Occipital lobe (tissue), 2 donors: Measurements from ENCODE around the gene IKZF3. TPM values are rescaled to one million over a fixed set of nuclear protein-coding genes. Genes with fewer than 3 reads are reported as not detected.
A peak's percentile ranks its signal among the peaks of the same experiment; 100 is the strongest.
"Not testable (repeated sequence)": the region's sequence is repeated elsewhere in the genome, so short reads cannot be mapped to it uniquely, and the experiment has no call there.

ENCODE experiments used
- DNase-seq: peaks from one replicate; lab custom pipeline; 2025; lab: John Stamatoyannopoulos, UW
- total RNA-seq: library from RNA; depleted of rRNA; stranded (reverse); fragments of >200 nt; gene quantifications from one replicate; pipeline ENCODE4 v1.2.3, GENCODE V29; 2014

Gene IKZF3
- total RNA-seq, 1 donor from 2014 or later: 0.16 TPM

DNA sequence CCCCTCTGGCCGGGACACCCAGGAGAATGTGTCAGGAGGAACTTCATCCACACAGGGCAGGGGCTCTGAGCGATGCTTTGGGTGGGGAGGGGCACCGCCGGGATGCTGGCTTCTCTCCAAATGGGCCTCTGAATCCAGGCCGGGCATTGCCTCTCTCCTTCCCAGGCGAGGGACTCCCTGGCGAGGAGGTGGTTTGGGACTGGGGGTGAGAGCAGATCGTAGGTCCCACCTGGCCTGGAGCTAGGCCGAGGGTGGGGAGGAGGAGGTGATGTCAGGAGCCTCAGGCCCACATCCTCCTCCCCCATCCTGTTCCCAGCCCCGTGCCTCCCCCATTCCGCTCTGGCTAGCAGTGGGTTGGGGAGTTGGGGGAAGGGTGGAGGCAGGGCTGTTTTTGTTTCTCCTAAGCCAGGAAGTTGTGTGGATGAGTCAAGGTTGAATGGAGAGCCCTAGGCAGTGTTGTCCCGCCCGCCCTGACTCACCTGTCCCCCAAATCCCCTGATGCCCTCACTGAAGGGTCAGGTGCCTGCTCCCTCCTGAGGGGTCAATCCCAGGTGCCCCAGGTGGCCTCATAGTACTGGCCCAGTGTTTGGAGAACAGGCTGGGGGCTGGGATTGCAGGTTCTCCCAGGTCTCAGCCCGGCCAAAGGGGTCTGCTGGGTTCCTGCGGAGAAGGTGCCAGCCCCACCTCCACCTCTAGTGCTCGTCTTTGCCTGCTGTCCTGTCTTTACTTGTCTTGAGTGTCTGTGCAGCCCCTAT is 123.6 kb downstream of the IKZF3 start:
- DNase-seq: no peak

DNA sequence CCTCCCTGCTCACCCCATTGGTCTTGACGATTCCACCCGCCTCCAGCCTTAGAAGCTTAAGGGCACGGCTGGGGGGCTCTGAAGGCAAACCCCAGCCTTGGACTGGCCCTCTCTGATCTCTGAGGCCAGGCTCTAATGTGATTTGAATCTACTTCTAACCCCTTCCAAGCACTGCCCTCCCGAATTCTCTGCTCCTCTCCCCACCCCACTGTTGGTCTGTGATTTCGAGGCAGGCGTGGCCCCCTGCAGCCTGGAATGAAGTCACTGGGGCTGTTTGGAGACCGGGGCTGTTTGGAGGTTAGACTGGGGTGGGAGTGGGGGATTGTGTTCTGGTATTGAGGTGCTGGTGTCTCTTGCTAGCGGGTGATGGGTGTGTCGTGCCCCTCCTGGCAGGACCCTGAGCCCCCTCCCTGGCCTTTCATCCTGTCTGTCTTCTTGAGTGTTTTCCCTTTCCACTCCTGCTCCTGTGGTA is 124.2 kb downstream of the IKZF3 start:
- DNase-seq: no peak

DNA sequence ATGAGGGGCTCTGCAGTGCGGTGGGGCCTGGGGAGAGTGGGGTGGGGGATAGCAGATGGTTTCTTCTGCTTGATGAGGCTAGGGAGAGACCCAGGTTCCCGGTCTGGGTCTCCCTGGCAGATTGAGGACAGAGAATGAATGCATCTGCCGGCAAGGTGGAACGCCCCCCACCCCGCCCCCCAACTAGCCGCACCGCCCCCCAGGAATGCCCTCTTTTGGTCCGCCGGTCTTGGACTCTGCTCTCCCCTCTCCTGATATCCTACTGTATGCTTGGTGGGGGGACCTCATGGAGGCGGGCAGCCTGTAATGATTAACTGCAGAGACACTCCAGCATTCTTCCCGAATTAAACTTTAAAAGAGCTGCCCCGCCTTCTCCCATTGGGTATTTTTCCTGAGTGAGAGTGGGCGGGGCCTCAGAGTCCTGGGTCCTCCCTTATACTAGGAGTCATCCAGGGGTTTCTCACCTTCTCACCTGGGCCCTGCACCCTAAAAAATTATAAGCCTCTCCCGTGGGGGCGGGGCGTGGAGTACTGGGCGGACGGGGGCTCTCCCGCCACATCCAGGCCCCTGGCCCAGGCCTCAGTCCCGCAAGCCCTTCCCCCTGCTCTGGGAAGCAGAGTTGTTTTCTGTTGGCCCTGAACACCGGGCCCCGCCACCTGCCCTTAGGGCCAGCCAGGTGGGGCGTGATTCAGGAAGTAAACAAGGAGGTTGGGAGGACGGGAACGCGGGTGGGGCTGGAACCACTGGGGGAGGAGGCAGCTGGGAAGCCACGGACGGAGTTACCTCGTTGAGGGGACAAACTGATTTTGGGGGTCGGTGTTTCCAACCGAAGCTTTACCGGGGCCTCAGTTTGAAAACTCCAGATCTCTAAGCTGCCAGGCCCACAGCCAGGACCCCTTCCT is 124.9 kb downstream of the IKZF3 start:
- DNase-seq: no peak

DNA sequence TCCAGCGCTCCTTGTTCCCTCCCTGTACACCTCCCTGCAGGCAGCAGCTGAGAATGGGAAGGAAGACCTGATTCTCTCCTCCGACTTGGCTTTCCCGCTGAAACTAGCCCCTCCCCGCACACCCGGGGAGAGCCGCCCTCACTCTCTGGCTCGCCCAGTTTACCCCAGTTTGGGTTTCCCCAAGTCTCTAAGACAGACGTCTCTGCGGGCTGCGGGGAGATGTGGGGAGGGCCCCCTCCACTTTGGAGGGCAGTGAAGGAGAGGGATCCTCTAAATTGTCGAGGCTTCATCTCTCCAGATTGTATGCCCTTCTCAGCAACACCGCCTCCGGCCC is 125.6 kb downstream of the IKZF3 start:
- DNase-seq: no peak

GRCh38 chr17:39737760-39738567 is 126.1 kb downstream of the IKZF3 start, which contains the start of gene GRB7:
Gene GRB7, plus strand, starts transcription at chr17:39737938. Its CDS starts 4,364 bp downstream, at chr17:39742302.
- DNase-seq: no peak

GRCh38 chr17:39737206-39737759 is 126.8 kb downstream of the IKZF3 start:
- DNase-seq: no peak

DNA sequence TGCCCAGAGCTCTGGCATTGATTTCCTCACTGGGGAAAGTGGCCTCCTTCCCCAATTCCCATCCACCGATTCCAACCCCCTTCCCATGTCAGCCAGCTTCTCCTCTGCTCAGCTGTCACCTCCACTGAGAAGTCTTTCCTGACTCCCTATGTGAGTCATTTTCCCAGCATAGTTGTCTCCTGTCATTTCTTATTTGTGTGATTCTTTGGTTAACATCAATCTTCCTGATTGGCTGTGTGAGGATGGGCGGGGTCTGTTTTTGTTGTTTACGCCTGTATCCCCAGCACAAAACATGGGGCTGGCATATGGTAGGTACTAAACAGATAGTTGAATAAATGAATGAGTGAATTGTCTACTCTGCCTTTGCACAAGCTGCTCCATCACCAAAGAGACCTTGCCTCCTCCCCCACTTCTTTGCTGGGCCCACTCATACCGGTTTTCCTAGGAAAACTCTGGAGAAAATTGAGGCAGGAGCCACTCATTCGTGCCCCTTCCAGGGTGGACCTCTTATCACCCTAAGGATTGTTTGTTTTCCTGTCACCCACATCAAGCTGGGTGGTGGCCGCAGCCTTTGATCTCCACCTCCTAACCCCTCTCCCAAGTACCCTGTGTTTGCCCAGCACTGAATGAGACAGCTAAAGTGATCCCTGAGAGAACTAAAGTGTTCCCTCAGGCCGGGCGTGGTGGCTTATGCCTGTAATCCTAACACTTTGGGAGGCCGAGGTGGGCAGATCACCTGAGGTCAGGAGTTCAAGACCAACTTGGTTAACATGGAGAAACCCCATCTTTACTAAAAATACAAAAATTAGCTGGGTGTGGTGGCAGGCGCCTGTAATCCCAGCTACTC is 127.6 kb downstream of the IKZF3 start:
- DNase-seq: no peak

- DNase-seq: no peak
These were observed 128.2 kb downstream of the IKZF3 start for GRCh38 chr17:39735882-39736281.

GRCh38 chr17:39732586-39732985 is 131.5 kb downstream of the IKZF3 start:
- DNase-seq: no peak

GRCh38 chr17:39730095-39730921 is 133.8 kb downstream of the IKZF3 start, which contains the start of gene MIEN1:
Gene MIEN1, minus strand, starts transcription at chr17:39730532. Its CDS starts 37 bp downstream, at chr17:39730495.
- peak; percentile 79 for DNase-seq

DNA sequence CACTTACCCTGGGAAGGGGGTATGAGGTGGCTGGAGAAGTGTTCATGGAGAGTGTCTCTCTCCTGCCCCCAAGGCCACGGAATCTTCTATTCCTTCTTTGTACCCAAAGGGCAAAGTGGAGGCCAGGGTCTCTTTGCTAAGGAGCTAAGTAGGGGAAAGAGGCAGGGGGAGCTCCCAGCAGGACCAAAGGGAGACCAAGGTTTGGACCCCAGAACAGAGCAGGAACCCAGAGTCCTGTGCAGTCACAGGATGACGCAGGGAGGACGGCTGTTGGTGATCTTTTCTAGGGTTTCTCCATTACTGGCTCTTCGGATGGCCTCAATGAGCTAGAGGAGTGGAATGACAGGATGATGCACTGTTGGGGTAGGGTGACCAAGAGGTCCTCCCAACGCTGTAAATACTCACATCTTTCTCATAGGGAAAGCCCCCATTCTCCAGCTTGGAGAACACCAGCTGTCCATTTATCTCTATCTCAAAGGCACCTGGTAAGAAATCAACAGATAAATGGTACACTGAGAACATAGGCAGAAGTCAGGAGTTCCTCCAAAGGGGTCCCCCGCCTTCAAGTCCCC is 134.7 kb downstream of the IKZF3 start:
- no peak for DNase-seq

DNA sequence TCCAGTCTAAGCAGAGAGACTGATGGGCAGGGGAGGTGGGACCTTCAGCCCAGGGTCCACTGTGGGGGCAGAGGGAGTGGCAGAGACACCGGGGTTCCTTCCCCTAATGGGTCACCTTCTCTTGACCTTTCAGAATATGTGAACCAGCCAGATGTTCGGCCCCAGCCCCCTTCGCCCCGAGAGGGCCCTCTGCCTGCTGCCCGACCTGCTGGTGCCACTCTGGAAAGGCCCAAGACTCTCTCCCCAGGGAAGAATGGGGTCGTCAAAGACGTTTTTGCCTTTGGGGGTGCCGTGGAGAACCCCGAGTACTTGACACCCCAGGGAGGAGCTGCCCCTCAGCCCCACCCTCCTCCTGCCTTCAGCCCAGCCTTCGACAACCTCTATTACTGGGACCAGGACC is 136.6 kb downstream of the IKZF3 start:
- DNase-seq: no peak

- DNase-seq: no peak
These were observed 137.5 kb downstream of the IKZF3 start for GRCh38 chr17:39726617-39727016.

- not testable (repeated sequence) for DNase-seq
These were observed 138.2 kb downstream of the IKZF3 start for GRCh38 chr17:39725923-39726322.

GRCh38 chr17:39724731-39725130 is 139.4 kb downstream of the IKZF3 start:
- no peak for DNase-seq

GRCh38 chr17:39722965-39723848 is 140.9 kb downstream of the IKZF3 start:
- DNase-seq: no peak

DNA sequence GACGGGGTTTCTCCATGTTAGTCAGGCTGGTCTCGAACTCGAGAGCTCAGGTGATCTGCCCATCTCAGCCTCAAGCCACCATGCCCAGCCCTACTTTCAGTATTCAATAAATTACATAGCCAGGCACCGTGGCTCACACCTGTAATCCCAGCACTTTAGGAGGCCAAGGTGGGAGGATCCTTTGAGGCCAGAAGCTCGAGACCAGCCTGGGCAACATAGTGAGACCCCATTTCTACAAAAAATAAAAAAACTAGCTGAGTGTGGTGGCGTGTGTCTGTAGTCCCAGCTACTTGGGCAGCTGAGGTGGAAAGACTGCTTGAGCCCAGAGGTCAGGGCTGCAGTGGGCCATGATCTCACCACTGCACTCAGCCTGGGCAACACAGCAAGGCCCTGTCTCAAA is 142.0 kb downstream of the IKZF3 start:
- no peak for DNase-seq
